COLO829 (cell line): ENCODE measurements around the gene MFSD2A.
"Not testable (repeated sequence)": the region's sequence is repeated elsewhere in the genome, so short reads cannot be mapped to it uniquely, and the experiment has no call there.

Experiments
- DNase-seq: peaks from one replicate; pipeline ENCODE4 v3.0.0; 2012; ENCODE audit warnings: low spot score

MFSD2A gene

GRCh38 chr1:39954870-39955546 lies at the start of gene MFSD2A:
TSS of gene MFSD2A (plus strand) at chr1:39955145. CDS start at chr1:39955293, 148 bp downstream.
- DNase-seq: peak; percentile 52

- DNase-seq: no peak
These were observed 49.8 kb upstream of the MFSD2A start for GRCh38 chr1:39905172-39905571.

- no peak for DNase-seq
These were observed 47.2 kb upstream of the MFSD2A start for GRCh38 chr1:39907528-39908453.

- DNase-seq: no peak
These were observed 46.4 kb upstream of the MFSD2A start for GRCh38 chr1:39908534-39908933.

GRCh38 chr1:39910263-39910662 lies 44.7 kb upstream of the MFSD2A start:
- DNase-seq: no peak

GRCh38 chr1:39913136-39913535 lies 41.8 kb upstream of the MFSD2A start:
- not testable (repeated sequence) for DNase-seq

- DNase-seq: no peak
These were observed 39.3 kb upstream of the MFSD2A start for GRCh38 chr1:39915499-39916129.

GRCh38 chr1:39917825-39918224 lies 37.1 kb upstream of the MFSD2A start:
- no peak for DNase-seq

- DNase-seq: no peak
These were observed 35.4 kb upstream of the MFSD2A start for GRCh38 chr1:39919545-39919944.

- no peak for DNase-seq
These were observed 32.7 kb upstream of the MFSD2A start for GRCh38 chr1:39922251-39922688.

GRCh38 chr1:39925721-39926342 lies 29.1 kb upstream of the MFSD2A start:
- no peak for DNase-seq

- DNase-seq: no peak
These were observed 28.6 kb upstream of the MFSD2A start for GRCh38 chr1:39926343-39926793.

GRCh38 chr1:39926820-39927219 lies 28.1 kb upstream of the MFSD2A start:
- DNase-seq: no peak

GRCh38 chr1:39927538-39927937 lies 27.4 kb upstream of the MFSD2A start:
- no peak for DNase-seq

- DNase-seq: no peak
These were observed 25.9 kb upstream of the MFSD2A start for GRCh38 chr1:39928809-39929587.

- no peak for DNase-seq
These were observed 20.7 kb upstream of the MFSD2A start for GRCh38 chr1:39933956-39934941.

- no peak for DNase-seq
These were observed 18.0 kb upstream of the MFSD2A start for GRCh38 chr1:39936724-39937491.

- DNase-seq: no peak
These were observed 16.1 kb upstream of the MFSD2A start for GRCh38 chr1:39938856-39939255.

GRCh38 chr1:39940253-39940652 lies 14.7 kb upstream of the MFSD2A start:
- no peak for DNase-seq
